ENCODE data around the gene RBM15B. TPM values are rescaled to one million over a fixed set of nuclear protein-coding genes. Genes with fewer than 3 reads are reported as not detected.

Gene RBM15B
- total RNA-seq, 4 donors from 2014 or later: 33.6 to 50.9 (median 41.7) TPM

- H3K4me1 ChIP-seq: peaks cover 5% of the 10 kb centered on the region
- DNase-seq (ENCODE audit: low spot score in 2 of 2): peak in 1 of 2 donors; percentile 20
- WGBS: 58% methylated on average over 1 of the region's 1 CpG
- no peak overlapping the region for H3K4me3 ChIP-seq
- no peaks in the 10 kb centered on the region for H3K27me3 ChIP-seq
- H3K9me3 ChIP-seq: no peaks in the 10 kb centered on the region
- no peak overlapping the region for H3K27ac ChIP-seq
- TF ChIP-seq EP300 (IDR thresholded peaks at IDR 0.05) (no peak), POLR2AphosphoS5 (IDR thresholded peaks at IDR 0.05) (no peak), POLR2A (IDR thresholded peaks at IDR 0.05) (no peak), CTCF (IDR thresholded peaks at IDR 0.05) (no peak)
- no peaks in the 10 kb centered on the region for H3K36me3 ChIP-seq
Observed at GRCh38 chr3:51353691-51354090, 37.4 kb upstream of the RBM15B start.

- no peak overlapping the region for H3K4me3 ChIP-seq
- no peaks in the 10 kb centered on the region for H3K27me3 ChIP-seq
- peak in 1 of 2 donors; percentile 28 for DNase-seq (ENCODE audit: low spot score in 2 of 2)
- TF ChIP-seq CTCF (IDR thresholded peaks at IDR 0.05): no peak
- TF ChIP-seq POLR2A (IDR thresholded peaks at IDR 0.05): no peak
- TF ChIP-seq EP300 (IDR thresholded peaks at IDR 0.05): no peak
- no peak for TF ChIP-seq POLR2AphosphoS5 (IDR thresholded peaks at IDR 0.05)
- H3K36me3 ChIP-seq: no peaks in the 10 kb centered on the region
- 73% methylated on average over 2 of the region's 2 CpGs for WGBS
- H3K4me1 ChIP-seq: peaks cover 5% of the 10 kb centered on the region
- H3K9me3 ChIP-seq: no peaks in the 10 kb centered on the region
- no peak overlapping the region for H3K27ac ChIP-seq
Observed at GRCh38 chr3:51354172-51354571, 36.9 kb upstream of the RBM15B start.

GRCh38 chr3:51354731-51355615, 36.1 kb upstream of the RBM15B start:
- Histone ChIP-seq H3K4me3 (no peak overlapping the region), H3K27ac (no peak overlapping the region), H3K27me3 (no peaks in the 10 kb centered on the region), H3K9me3 (no peaks in the 10 kb centered on the region), H3K4me1 (peaks cover 5% of the 10 kb centered on the region), H3K36me3 (no peaks in the 10 kb centered on the region)
- DNase-seq (ENCODE audit: low spot score in 2 of 2): peak in 1 of 2 donors; percentile 71
- WGBS: 98% methylated on average over 3 of the region's 9 CpGs
- TF ChIP-seq POLR2A (IDR thresholded peaks at IDR 0.05) (no peak), CTCF (IDR thresholded peaks at IDR 0.05) (no peak), EP300 (IDR thresholded peaks at IDR 0.05) (no peak), POLR2AphosphoS5 (IDR thresholded peaks at IDR 0.05) (no peak)

GRCh38 chr3:51355891-51356578, 35.0 kb upstream of the RBM15B start:
- no peaks in the 10 kb centered on the region for H3K36me3 ChIP-seq
- peak overlapping the region; percentile 23 for H3K27ac ChIP-seq
- DNase-seq (ENCODE audit: low spot score in 2 of 2): peak in 1 of 2 donors; percentile 40
- H3K4me3 ChIP-seq: no peak overlapping the region
- no peaks in the 10 kb centered on the region for H3K27me3 ChIP-seq
- no peaks in the 10 kb centered on the region for H3K9me3 ChIP-seq
- peaks cover 5% of the 10 kb centered on the region for H3K4me1 ChIP-seq
- 53% methylated on average over 7 of the region's 8 CpGs for WGBS
- no peak for TF ChIP-seq POLR2A (IDR thresholded peaks at IDR 0.05)
- no peak for TF ChIP-seq CTCF (IDR thresholded peaks at IDR 0.05)
- no peak for TF ChIP-seq EP300 (IDR thresholded peaks at IDR 0.05)
- TF ChIP-seq POLR2AphosphoS5 (IDR thresholded peaks at IDR 0.05): no peak

GRCh38 chr3:51357856-51358255, 33.2 kb upstream of the RBM15B start:
- H3K27me3 ChIP-seq: no peaks in the 10 kb centered on the region
- no peak overlapping the region for H3K27ac ChIP-seq
- no peaks in the 10 kb centered on the region for H3K36me3 ChIP-seq
- H3K9me3 ChIP-seq: no peaks in the 10 kb centered on the region
- TF ChIP-seq POLR2AphosphoS5 (IDR thresholded peaks at IDR 0.05): no peak
- no peak for TF ChIP-seq POLR2A (IDR thresholded peaks at IDR 0.05)
- no peak for TF ChIP-seq EP300 (IDR thresholded peaks at IDR 0.05)
- TF ChIP-seq CTCF (IDR thresholded peaks at IDR 0.05): no peak
- 75% methylated on average over 3 of the region's 4 CpGs for WGBS
- peak in 1 of 2 donors; percentile 37 for DNase-seq (ENCODE audit: low spot score in 2 of 2)
- no peak overlapping the region for H3K4me3 ChIP-seq
- peaks cover 5% of the 10 kb centered on the region for H3K4me1 ChIP-seq
